Activated CD8-positive, alpha-beta memory T cell treated with anti-CD3 and anti-CD28 coated beads, Interleukin-2, amount 10 ng/mL, durations not matched to agents 7 days and 5 days (primary cell): ENCODE measurements around the gene MARF1. TPM values are rescaled to one million over a fixed set of nuclear protein-coding genes. Genes with fewer than 3 reads are reported as not detected.
"Not testable (repeated sequence)": the region's sequence is repeated elsewhere in the genome, so short reads cannot be mapped to it uniquely, and the experiment has no call there.

Experiments
- ATAC-seq: fragments of 150-1000 bp; cut with Tn5 transposase; one replicate; pipeline ENCODE4 v1.10.0; 2021; ENCODE audit warnings: moderate library complexity
- CTCF ChIA-PET: fragments of 350-600 bp; sonication (Branson Sonifier 250); formaldehyde crosslinking; loops from one replicate; lab custom pipeline; 2021; ENCODE audit warnings: antibody characterized with exemption; lab: Charles Lee
- DNase-seq: peaks from one replicate; pipeline ENCODE4 v3.0.0-alpha.2; 2020
- H3K27ac Mint-ChIP-seq: one replicate; pipeline ENCODE4 v1.8.0; 2021; ENCODE audit warnings: mild to moderate bottlenecking, mixed read lengths
- H3K27me3 Mint-ChIP-seq: one replicate; pipeline ENCODE4 v1.8.0; 2021; ENCODE audit warnings: mixed read lengths
- H3K36me3 Mint-ChIP-seq: one replicate; pipeline ENCODE4 v1.8.0; 2021; ENCODE audit warnings: mild to moderate bottlenecking, mixed read lengths
- H3K4me1 Mint-ChIP-seq: one replicate; pipeline ENCODE4 v1.8.0; 2021; ENCODE audit warnings: mixed read lengths
- H3K4me3 Mint-ChIP-seq: one replicate; pipeline ENCODE4 v1.8.0; 2021; ENCODE audit warnings: mild to moderate bottlenecking, moderate library complexity, mixed read lengths
- H3K9me3 Mint-ChIP-seq: one replicate; pipeline ENCODE4 v1.8.0; 2022; ENCODE audit warnings: low read depth, mixed read lengths
- total RNA-seq, 2 experiments: library from RNA; stranded (reverse); gene quantifications; one replicate each; pipeline ENCODE4 v1.2.3, GENCODE V29; 2021

Gene MARF1
- total RNA-seq, 2 experiments from 2014 or later: 67.7 to 75.3 TPM

DNA sequence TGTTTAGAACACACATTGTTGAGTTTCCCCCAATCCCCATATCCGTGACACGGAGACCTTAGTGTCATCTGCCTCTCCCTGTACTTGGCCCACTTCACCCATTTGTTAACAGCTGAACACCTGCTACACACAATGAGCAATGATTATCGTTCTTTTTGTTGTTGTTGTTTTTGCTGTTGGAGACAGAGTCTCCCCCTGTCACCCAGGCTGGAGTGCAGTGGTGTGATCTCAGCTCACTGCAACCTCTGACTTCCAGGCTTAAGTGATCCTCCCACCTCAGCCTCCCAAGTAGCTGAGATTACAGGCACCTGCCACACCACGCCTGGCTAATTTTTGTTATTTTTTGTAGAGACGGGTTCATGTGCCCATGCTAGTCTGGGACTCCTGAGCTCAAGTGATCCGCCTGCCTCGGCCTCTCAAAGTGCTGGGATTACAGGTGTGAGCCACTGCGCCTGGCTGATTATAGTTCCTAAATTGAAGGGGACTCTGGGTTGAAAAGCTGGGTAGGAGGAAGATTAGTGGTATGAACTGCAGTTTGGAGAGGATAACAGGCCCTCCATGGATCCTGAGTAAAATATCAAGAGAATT lies 28.7 kb upstream of the MARF1 start:
- ATAC-seq (no peak), DNase-seq (no peak)
- peak overlapping the region; percentile 91 for H3K27ac Mint-ChIP-seq
- H3K4me1 Mint-ChIP-seq: peaks cover 35% of the 10 kb centered on the region
- peaks cover 47% of the 10 kb centered on the region for H3K36me3 Mint-ChIP-seq
- no peak overlapping the region for H3K4me3 Mint-ChIP-seq
- CTCF ChIA-PET: interaction anchor here (0.9 to 2.2 kb wide), 6 partner anchors 11 to 33 kb away, joined by 3 to 7 read pairs (median 4); partner anchors contain the start of gene MARF1
- no peaks in the 10 kb centered on the region for H3K9me3 Mint-ChIP-seq
- H3K27me3 Mint-ChIP-seq: no peaks in the 10 kb centered on the region

DNA sequence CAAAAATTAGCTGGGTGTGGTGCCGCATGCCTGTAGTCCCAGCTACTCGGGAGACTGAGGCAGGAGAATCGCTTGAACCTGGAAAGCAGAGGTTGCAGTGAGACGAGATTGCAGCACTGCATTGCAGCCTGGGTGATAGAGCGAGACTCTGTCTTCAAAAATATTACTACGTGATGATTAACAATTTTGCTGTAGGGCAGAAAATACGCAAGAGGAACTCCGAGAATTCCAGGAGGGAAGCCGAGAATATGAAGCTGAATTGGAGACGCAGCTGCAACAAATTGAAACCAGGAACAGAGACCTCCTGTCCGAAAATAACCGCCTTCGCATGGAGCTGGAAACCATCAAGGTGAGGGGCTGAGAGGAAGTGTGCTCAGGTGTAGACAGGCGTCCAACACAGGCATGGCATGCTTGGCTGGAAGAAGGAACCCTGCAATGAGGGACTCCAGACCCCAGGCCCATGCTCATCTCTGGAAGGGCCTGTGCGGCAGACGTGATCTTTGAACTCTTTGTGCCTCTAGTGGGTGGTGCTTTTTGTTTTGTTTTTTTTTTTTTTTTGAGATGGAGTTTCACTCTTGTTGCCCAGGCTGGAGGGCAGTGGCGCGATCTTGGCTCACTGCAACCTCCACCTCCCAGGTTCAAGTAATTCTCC lies 24.3 kb upstream of the MARF1 start:
- CTCF ChIA-PET: interaction anchor here (0.7 kb wide), 1 partner anchor 412 kb away, joined by 3 read pairs; no protein-coding TSS in a partner anchor
- ATAC-seq (no peak), DNase-seq (no peak)
- Mint-ChIP-seq H3K27me3 (no peaks in the 10 kb centered on the region), H3K4me3 (no peak overlapping the region), H3K36me3 (peaks cover 35% of the 10 kb centered on the region), H3K9me3 (no peaks in the 10 kb centered on the region), H3K4me1 (peaks cover 12% of the 10 kb centered on the region), H3K27ac (no peak overlapping the region)

DNA sequence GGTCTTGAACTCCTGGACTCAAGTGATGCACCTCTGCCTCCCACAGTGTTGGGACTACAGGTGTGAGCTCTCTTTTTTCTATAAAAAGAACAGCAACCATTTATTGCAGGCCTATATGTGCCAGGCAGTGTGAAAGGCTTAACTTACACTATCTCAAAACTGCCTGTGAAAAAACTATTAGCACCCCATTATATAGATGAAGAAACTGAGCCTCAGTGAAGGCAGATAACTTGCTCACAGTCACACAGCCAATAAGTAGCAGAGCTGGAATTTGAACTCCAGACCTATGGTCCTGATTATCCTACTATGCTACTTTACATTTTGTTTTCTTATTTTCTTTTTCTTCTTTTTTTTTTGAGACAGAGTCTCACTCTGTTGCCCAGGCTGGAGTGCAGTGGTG lies 22.2 kb upstream of the MARF1 start:
- H3K27me3 Mint-ChIP-seq: no peaks in the 10 kb centered on the region
- no peak overlapping the region for H3K4me3 Mint-ChIP-seq
- ATAC-seq (no peak), DNase-seq (no peak)
- no peak overlapping the region for H3K27ac Mint-ChIP-seq
- peaks cover 16% of the 10 kb centered on the region for H3K4me1 Mint-ChIP-seq
- no peaks in the 10 kb centered on the region for H3K9me3 Mint-ChIP-seq
- peaks cover 45% of the 10 kb centered on the region for H3K36me3 Mint-ChIP-seq
- CTCF ChIA-PET: interaction anchor here (1.3 kb wide), 2 partner anchors 12 to 39 kb away, joined by 3 to 5 read pairs; no protein-coding TSS in a partner anchor

DNA sequence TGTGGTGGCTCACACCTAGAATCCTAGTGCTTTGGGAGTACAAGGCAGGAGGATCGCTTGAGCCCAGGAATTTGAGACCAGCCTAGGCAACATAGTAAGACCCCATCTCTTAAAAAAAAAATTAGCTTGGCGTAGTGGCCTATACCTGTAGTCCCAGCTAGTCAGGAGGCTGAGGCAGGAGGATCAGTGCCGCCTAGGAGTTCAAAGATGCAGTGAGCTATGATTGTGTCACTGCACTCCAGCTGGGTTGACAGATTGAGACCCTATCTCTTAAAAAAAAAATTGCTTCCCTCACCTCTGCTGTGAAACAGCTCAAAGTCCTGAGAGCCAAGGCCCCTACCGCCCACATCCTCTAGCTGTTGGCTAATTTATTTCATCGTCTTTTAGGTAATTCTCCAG lies 17.2 kb upstream of the MARF1 start:
- DNase-seq: no peak
- Mint-ChIP-seq H3K4me1 (peaks cover 39% of the 10 kb centered on the region), H3K27ac (no peak overlapping the region), H3K4me3 (no peak overlapping the region), H3K9me3 (no peaks in the 10 kb centered on the region), H3K36me3 (peaks cover 42% of the 10 kb centered on the region), H3K27me3 (no peaks in the 10 kb centered on the region)
- CTCF ChIA-PET: interaction anchor here (0.9 to 1.4 kb wide), 4 partner anchors 9 to 18 kb away, joined by 3 to 4 read pairs (median 4); partner anchors contain the start of gene MARF1
- ATAC-seq: no peak

DNA sequence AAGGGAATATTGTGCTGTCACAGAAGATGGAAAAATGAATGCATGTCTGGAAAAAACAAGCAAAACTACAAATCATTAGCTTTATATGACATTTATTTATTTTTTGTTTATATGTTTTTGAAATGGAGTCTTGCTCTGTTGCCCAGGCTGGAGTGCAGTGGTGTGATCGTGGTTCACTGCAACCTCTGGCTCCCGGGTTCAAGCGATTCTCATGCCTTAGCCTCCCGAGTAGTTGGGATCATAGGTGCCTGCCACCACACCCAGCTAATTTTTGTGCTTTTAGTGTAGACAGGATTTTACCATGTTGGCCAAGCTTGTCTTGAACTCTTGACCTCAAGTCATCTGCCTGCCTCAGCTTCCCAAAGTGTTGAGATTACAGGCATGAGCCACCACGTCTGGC lies 15.6 kb upstream of the MARF1 start:
- Mint-ChIP-seq H3K36me3 (peaks cover 46% of the 10 kb centered on the region), H3K4me1 (peaks cover 47% of the 10 kb centered on the region), H3K4me3 (no peak overlapping the region), H3K9me3 (no peaks in the 10 kb centered on the region), H3K27me3 (no peaks in the 10 kb centered on the region), H3K27ac (peak overlapping the region; percentile 86)
- ATAC-seq (no peak), DNase-seq (no peak)
- CTCF ChIA-PET: interaction anchor here (1.2 to 1.7 kb wide), 3 partner anchors 13 to 46 kb away, joined by 3 to 6 read pairs (median 5); partner anchors contain the start of gene MARF1

DNA sequence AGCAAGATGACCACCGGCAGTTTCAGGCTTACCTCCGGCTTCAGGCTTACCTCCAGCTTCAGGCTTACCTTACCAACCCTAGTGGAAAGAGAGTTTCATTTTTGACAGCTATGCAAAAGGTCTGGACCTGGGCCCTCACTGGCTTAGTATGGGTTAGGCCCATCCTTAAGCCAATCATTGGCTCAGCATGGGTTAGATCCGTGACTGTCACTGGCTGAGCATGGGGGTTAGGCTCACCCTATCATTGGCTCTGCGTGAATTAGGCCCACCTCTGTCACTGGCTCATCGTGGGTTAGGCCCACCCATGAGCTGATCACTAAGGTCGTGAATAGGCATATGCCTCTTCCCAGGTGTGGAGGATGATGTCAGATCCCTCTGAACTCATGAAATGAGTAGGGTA lies 15.2 kb upstream of the MARF1 start:
- ATAC-seq (no peak), DNase-seq (no peak)
- H3K27me3 Mint-ChIP-seq: no peaks in the 10 kb centered on the region
- no peaks in the 10 kb centered on the region for H3K9me3 Mint-ChIP-seq
- H3K4me1 Mint-ChIP-seq: peaks cover 49% of the 10 kb centered on the region
- peak overlapping the region; percentile 75 for H3K27ac Mint-ChIP-seq
- H3K4me3 Mint-ChIP-seq: no peak overlapping the region
- CTCF ChIA-PET: interaction anchor here (1.0 to 1.7 kb wide), 4 partner anchors 12 to 47 kb away, joined by 3 to 6 read pairs (median 4); partner anchors contain the start of gene MARF1
- peaks cover 47% of the 10 kb centered on the region for H3K36me3 Mint-ChIP-seq

DNA sequence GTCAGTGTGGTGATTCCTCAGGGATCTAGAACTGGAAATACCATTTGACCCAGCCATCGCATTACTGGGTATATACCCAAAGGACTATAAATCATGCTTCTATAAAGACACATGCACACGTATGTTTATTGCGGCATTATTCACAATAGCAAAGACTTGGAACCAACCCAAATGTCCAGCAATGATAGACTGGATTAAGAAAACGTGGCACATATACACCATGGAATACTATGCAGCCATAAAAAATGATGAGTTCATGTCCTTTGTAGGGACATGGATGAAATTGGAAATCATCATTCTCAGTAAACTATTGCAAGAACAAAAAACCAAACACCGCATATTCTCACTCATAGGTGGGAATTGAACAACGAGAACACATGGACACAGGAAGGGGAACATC lies 12.6 kb upstream of the MARF1 start:
- H3K27ac Mint-ChIP-seq, H3K27me3 Mint-ChIP-seq, H3K9me3 Mint-ChIP-seq, DNase-seq, ATAC-seq, CTCF ChIA-PET, H3K4me3 Mint-ChIP-seq: not testable (repeated sequence)
- Mint-ChIP-seq H3K36me3 (peaks cover 45% of the 10 kb centered on the region), H3K4me1 (peaks cover 59% of the 10 kb centered on the region)

DNA sequence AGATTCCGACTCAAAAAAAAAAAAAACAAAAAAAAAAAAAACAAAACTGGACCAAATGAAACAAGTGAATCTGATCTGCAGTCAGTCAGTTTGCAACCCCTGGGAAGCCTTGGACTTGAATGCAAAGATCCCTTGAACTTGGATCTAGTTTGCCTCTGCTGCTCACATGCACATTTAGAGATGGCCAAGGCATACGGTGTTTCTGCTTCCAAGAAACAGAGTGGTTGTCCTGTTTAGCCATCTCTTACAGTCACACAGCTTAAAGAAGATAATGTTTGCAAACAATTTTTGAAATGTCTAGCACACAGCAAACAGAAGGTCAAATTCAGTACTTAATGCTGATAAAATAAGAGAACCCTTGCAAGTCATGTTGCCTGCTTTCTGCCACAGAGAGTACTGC lies 11.6 kb upstream of the MARF1 start:
- DNase-seq (no peak), ATAC-seq (no peak)
- peaks cover 58% of the 10 kb centered on the region for H3K4me1 Mint-ChIP-seq
- no peaks in the 10 kb centered on the region for H3K9me3 Mint-ChIP-seq
- H3K27me3 Mint-ChIP-seq: no peaks in the 10 kb centered on the region
- peaks cover 46% of the 10 kb centered on the region for H3K36me3 Mint-ChIP-seq
- no peak overlapping the region for H3K27ac Mint-ChIP-seq
- H3K4me3 Mint-ChIP-seq: no peak overlapping the region
- CTCF ChIA-PET: interaction anchor here (2.5 kb wide), 1 partner anchor 11 kb away, joined by 11 read pairs; the partner anchor contains the start of gene MARF1

DNA sequence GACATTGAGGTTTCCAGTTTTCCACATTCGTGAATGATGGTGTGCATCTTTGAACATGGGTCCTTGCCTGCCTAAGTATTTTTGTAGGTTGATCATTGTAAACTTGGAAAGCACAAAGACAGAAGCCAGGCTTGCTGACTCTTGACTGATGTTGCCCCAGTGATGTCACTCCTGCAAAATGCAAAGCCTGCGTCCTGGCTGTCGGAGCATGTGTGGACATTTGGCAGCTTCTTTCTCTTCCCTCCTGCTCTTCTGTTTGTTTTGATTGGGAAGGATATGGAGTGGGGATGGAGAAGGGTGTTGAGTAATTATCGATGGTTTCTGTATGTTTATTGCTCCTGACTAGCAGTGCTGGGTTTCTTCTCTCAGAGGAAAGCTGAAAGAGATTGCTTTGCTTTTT lies 10.3 kb upstream of the MARF1 start:
- DNase-seq: no peak
- CTCF ChIA-PET: interaction anchor here (0.9 to 2.5 kb wide), 4 partner anchors 10 to 13 kb away, joined by 3 to 11 read pairs (median 4); partner anchors contain the start of gene MARF1
- Mint-ChIP-seq H3K27ac (peak overlapping the region; percentile 34), H3K36me3 (peaks cover 40% of the 10 kb centered on the region), H3K9me3 (no peaks in the 10 kb centered on the region), H3K4me1 (peaks cover 52% of the 10 kb centered on the region), H3K27me3 (no peaks in the 10 kb centered on the region), H3K4me3 (peak overlapping the region; percentile 15)
- ATAC-seq: no peak

DNA sequence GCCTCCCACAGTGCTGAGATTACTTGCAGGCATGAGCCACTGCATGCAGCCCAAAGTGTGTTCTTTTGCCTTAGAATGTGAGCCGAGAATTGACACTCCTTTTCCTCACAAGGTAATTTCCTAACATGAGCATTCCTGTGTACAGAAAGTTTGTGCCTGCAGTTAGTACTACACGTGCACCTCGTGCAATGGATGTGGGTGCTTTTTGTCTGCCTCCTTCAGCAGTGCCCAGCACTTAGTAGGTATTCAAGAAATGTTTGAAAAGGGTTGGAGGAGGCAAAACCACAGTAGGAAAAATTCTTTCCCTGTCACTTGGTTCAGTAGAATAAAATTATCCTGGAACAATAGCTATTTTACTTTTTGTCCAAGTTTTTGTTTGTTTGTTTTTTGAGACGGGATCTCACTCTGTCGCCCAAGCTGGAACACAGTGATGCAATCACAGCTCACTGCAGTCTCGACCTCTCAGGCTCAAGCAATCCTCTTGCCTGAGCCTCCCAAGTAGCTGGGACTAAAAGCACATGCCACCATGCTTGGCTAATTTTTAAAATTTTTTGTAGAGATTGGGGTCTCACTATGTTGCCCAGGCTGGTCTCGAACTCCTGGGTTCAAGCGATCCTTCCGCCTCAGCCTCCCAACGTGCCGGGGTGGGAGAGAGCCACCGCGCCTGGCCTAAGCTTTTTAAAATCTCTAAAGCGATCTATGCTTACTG lies 9.5 kb upstream of the MARF1 start:
- H3K36me3 Mint-ChIP-seq: peaks cover 37% of the 10 kb centered on the region
- peaks cover 44% of the 10 kb centered on the region for H3K4me1 Mint-ChIP-seq
- CTCF ChIA-PET: interaction anchor here (0.9 to 2.5 kb wide), 3 partner anchors 9 to 13 kb away, joined by 3 to 11 read pairs (median 3); partner anchors contain the start of gene MARF1

DNA sequence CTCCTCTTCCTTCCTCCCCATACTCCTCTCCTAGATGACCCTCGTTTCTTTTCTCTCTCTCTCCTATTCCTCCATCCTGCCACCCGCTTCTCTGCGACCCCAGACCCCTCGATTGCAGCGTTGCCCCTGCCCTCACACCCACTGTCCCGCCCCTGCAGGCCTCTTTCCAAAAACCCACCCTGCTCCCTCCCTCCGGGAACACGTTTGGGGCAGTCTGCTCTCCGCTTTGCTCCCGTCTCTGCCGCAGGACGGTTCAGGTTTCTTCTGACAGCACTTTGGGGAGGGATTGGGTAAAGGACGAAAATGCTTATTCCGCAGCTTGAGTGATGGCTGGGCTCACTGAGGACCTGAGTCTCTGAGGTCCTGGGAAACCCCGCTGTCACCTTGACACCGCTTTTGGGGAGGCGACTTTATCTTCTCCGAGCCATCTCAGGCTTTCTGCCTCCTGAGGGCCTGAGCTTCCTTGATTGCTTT lies 7.8 kb upstream of the MARF1 start:
- ATAC-seq (peak; percentile 10), DNase-seq (peak; percentile 59)
- Mint-ChIP-seq H3K36me3 (peaks cover 28% of the 10 kb centered on the region), H3K4me3 (peak overlapping the region; percentile 99), H3K27ac (peak overlapping the region; percentile 99), H3K9me3 (no peaks in the 10 kb centered on the region), H3K27me3 (no peaks in the 10 kb centered on the region), H3K4me1 (peaks cover 38% of the 10 kb centered on the region)
- CTCF ChIA-PET: interaction anchor here (0.9 to 1.1 kb wide), 2 partner anchors 8 to 21 kb away, joined by 3 to 4 read pairs; partner anchors contain the start of gene MARF1

More for the DNA sequence above, 9.5 kb upstream of the MARF1 start:
- DNase-seq (no peak), ATAC-seq (no peak)
- Mint-ChIP-seq H3K4me3 (peak overlapping the region; percentile 99), H3K27me3 (no peaks in the 10 kb centered on the region), H3K9me3 (no peaks in the 10 kb centered on the region), H3K27ac (peak overlapping the region; percentile 34)

DNA sequence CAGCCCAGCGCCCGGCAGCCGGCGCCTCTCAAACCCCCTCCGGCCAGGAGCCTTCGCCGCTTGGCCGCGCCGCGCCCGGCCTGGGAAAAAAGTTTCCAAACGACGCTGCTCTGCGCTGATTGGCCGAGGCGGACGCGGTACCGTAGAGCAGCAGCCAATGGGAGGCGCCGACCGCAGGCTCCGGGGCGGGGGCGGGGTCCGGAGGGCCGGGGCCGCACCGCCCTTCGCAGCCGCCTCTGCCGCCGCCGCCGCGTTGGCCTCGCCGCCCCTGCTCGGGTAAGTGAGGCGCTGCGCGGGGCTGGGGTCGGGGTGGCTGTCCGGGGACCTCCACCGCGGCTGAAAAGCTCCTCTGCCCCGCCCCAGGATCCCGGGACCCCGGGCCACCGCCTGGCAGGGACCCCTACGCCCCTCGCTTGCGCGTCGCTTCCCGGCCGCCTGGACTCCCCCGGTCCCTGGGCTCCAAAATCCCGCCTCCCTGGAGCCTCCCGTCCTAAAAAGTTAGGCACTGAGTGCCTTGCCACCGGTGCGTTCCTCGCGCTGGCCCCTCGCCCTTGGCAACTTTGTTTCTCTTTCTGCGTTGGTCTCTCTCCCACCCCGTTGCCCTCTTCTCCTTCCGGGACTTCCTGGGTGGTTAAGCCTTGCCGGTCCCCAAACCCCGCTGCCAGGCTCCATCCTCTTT lies 7.2 kb upstream of the MARF1 start, which contains the start of gene NDE1:
NDE1 (plus strand) TSS at position 227 of the 679 bp plus-strand sequence. CDS start 14,534 bp downstream, outside the sequence.
- peaks cover 38% of the 10 kb centered on the region for H3K4me1 Mint-ChIP-seq
- H3K4me3 Mint-ChIP-seq: peak within 1 kb of the TSS; percentile 99
- no peaks in the 10 kb centered on the region for H3K9me3 Mint-ChIP-seq
- H3K27ac Mint-ChIP-seq: peak within 1 kb of the TSS; percentile 99
- peaks cover 27% of the 10 kb centered on the region for H3K36me3 Mint-ChIP-seq
- H3K27me3 Mint-ChIP-seq: no peaks in the 10 kb centered on the region
- CTCF ChIA-PET: interaction anchor here (0.9 kb wide), 1 partner anchor 22 kb away, joined by 4 read pairs; no protein-coding TSS in a partner anchor
- DNase-seq (peak; percentile 92), ATAC-seq (peak; percentile 98)
